Ishikawa (cell line): ENCODE results near the gene SH3RF3.

Experiments
- CEBPB ChIP-seq: IDR thresholded peaks from 2 replicates; pipeline ENCODE4 v1.6.1; 2012
- CREB1 ChIP-seq: IDR thresholded peaks from 2 replicates; pipeline ENCODE4 v1.6.1; 2012; ENCODE audit warnings: low read depth
- EGR1 ChIP-seq: IDR thresholded peaks from 2 replicates; pipeline ENCODE4 v1.6.1; 2012
- EP300 ChIP-seq: IDR thresholded peaks from 2 replicates; pipeline ENCODE4 v1.6.1; 2012; ENCODE audit warnings: borderline replicate concordance
- FOXM1 ChIP-seq: IDR thresholded peaks from 2 replicates; pipeline ENCODE4 v1.6.1; 2012; ENCODE audit warnings: low read depth, borderline replicate concordance
- MAX ChIP-seq: IDR thresholded peaks from 2 replicates; pipeline ENCODE4 v1.6.1; 2012
- NFIC ChIP-seq: IDR thresholded peaks from 2 replicates; pipeline ENCODE4 v1.6.1; 2012
- RAD21 ChIP-seq: IDR thresholded peaks from 2 replicates; pipeline ENCODE4 v1.6.1; 2012; ENCODE audit warnings: low read depth
- REST ChIP-seq: IDR thresholded peaks from 2 replicates; pipeline ENCODE4 v1.6.1; 2012; ENCODE audit warnings: low read depth, mild to moderate bottlenecking
- TAF1 ChIP-seq: IDR thresholded peaks from 2 replicates; pipeline ENCODE4 v1.6.1; 2012; ENCODE audit warnings: low read depth, mild to moderate bottlenecking
- TCF12 ChIP-seq: IDR thresholded peaks from 2 replicates; pipeline ENCODE4 v1.6.1; 2012; ENCODE audit warnings: low read depth
- TEAD4 ChIP-seq: IDR thresholded peaks from 2 replicates; pipeline ENCODE4 v1.6.1; 2012
- USF1 ChIP-seq: IDR thresholded peaks from 2 replicates; pipeline ENCODE4 v1.6.1; 2012
- YY1 ChIP-seq: IDR thresholded peaks from 2 replicates; pipeline ENCODE4 v1.6.1; 2012; ENCODE audit warnings: low read depth
- ZBTB7A ChIP-seq: IDR thresholded peaks from 2 replicates; pipeline ENCODE4 v1.6.1; 2012; ENCODE audit warnings: low read depth

Gene SH3RF3

GRCh38 chr2:109133746-109134145 lies 4.7 kb downstream of the SH3RF3 start:
- TF ChIP-seq NFIC (no peak), CEBPB (no peak), CREB1 (no peak), USF1 (no peak), RAD21 (no peak), EGR1 (no peak), TEAD4 (no peak), MAX (no peak), YY1 (no peak), FOXM1 (no peak), TAF1 (no peak), EP300 (no peak), REST (no peak)

- no peak for TF ChIP-seq EP300
- TF ChIP-seq TCF12: no peak
- TF ChIP-seq TEAD4: no peak
- TF ChIP-seq RAD21: no peak
- no peak for TF ChIP-seq MAX
- no peak for TF ChIP-seq NFIC
Observed at GRCh38 chr2:109134741-109135358, 5.8 kb downstream of the SH3RF3 start.

- TF ChIP-seq EGR1 (no peak), TCF12 (0 out of 2 replicates have a peak, but pooled peaks have one; percentile 17), FOXM1 (no peak), REST (no peak), ZBTB7A (no peak), YY1 (no peak), TEAD4 (0 out of 2 replicates have a peak, but pooled peaks have one; percentile 9)
Observed at GRCh38 chr2:109135359-109136197, 6.6 kb downstream of the SH3RF3 start.

- TF ChIP-seq TEAD4: no peak
- TF ChIP-seq CEBPB: no peak
- TF ChIP-seq EGR1: no peak
- no peak for TF ChIP-seq TCF12
- TF ChIP-seq YY1: no peak
- TF ChIP-seq MAX: no peak
- TF ChIP-seq USF1: no peak
- no peak for TF ChIP-seq CREB1
- no peak for TF ChIP-seq TAF1
Observed at GRCh38 chr2:109136542-109136941, 7.5 kb downstream of the SH3RF3 start.

- TF ChIP-seq YY1: no peak
- TF ChIP-seq USF1: no peak
- no peak for TF ChIP-seq TAF1
- TF ChIP-seq MAX: no peak
- TF ChIP-seq CREB1: no peak
- TF ChIP-seq TCF12: no peak
- no peak for TF ChIP-seq TEAD4
- TF ChIP-seq EP300: no peak
- TF ChIP-seq ZBTB7A: no peak
- no peak for TF ChIP-seq FOXM1
- no peak for TF ChIP-seq CEBPB
- no peak for TF ChIP-seq RAD21
- no peak for TF ChIP-seq REST
Observed at GRCh38 chr2:109137616-109138015, 8.6 kb downstream of the SH3RF3 start.
